Measurements from ENCODE around the gene CDKAL1.
"Not testable (repeated sequence)": the region's sequence is repeated elsewhere in the genome, so short reads cannot be mapped to it uniquely, and the experiment has no call there.

CDKAL1 gene

DNA sequence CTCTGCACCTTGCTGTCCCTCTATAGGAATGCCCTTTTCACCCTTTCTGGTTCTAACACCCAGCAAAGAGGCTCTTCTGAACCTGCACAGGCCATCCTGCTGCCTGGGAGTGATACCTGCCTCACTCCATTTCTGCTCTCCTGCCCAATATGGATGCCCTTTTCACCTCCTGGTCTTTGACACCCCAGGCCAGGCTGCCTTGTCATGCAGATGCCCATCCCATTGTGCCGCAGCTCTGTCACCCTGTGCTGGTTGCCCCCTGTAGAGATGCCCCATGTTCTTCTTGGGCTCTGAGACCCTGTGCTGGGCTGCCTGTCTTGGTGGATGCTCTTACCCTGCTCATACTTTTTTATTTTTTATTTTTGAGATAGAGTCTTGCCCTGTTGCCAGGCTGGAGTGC, 95.3 kb downstream of the CDKAL1 start:
- Histone ChIP-seq H3K9me3 (replicated peaks; ENCODE audit: low read length) (no peaks in the 10 kb centered on the region), H3K4me2 (ENCODE audit: low read length) (no peak overlapping the region), H3K9ac (ENCODE audit: low read depth, low read length) (no peak overlapping the region), H3K27me3 (ENCODE audit: control insufficient read depth, insufficient read depth, low read length) (no peaks in the 10 kb centered on the region), H3K36me3 (ENCODE audit: insufficient read depth, low read length) (no peaks in the 10 kb centered on the region), H3K4me3 (ENCODE audit: low read length) (no peak overlapping the region), H3K4me1 (ENCODE audit: control insufficient read depth, insufficient read depth, low read length) (no peaks in the 10 kb centered on the region)

DNA sequence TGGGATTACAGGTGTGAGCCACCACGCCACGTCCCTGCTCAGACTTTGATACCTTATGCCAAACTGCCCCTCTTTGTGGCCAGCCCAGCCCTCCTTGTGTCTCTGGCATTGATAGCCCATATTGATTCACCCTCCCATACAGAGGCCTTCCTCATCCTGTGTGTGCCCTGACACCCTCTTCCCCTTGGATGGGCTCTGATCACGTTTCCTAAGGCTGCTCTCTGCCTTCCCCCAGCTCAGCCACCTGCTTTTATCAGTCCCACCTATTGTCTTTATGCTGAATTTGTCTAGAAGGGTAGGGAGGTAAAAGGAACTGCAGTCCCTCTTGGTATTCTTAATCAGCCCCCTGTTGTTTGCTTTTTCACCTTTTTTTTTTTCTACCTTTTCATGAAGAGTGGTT, 95.9 kb downstream of the CDKAL1 start:
- Histone ChIP-seq H3K27me3 (ENCODE audit: control insufficient read depth, insufficient read depth, low read length) (no peaks in the 10 kb centered on the region), H3K4me2 (ENCODE audit: low read length) (no peak overlapping the region), H3K4me1 (ENCODE audit: control insufficient read depth, insufficient read depth, low read length) (no peaks in the 10 kb centered on the region), H3K36me3 (ENCODE audit: insufficient read depth, low read length) (no peaks in the 10 kb centered on the region), H3K9me3 (replicated peaks; ENCODE audit: low read length) (no peaks in the 10 kb centered on the region), H3K9ac (ENCODE audit: low read depth, low read length) (no peak overlapping the region), H3K4me3 (ENCODE audit: low read length) (no peak overlapping the region)

DNA sequence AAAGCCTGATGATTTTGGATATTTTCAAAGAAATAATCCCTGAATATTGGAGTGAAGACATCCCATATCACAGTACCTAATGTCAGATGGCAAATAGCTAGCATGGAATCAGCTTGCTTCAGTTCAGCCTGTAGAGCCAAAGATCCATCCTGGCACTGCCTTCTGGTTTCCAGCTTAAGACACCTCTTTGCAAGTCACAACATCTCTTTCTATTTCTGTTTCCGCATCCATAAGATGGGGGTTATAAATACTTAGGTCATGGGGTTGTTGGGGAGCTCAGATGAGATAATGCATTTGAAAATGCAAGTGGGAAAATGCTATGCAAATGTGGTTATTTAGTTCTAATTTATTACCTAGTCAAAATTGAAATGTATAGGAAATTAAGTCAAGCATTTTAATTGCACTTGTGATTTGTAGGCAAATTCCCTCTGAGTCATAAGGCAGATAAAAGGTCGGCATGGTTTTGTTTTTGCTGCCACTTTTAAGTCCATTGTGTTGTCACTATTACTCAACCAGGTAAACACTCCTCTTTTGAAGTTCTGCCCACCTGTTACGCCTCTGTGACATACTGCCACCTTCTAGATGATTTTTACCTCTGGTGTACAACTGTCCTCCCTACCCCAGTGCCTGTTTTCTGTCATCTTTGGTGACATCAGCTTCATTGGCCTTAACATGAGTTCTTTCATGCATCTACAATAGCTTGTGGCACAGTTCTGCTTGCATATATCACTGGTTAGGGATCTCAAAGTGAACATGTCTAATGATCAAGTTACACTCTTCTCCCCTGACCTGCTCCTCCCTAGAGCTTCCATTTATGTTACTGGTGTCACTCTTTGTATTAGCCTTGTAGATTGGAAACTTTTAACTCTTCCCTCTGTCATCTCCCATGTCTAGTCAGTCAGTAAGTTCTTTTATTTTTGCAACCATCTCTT, 96.6 kb downstream of the CDKAL1 start:
- no peaks in the 10 kb centered on the region for H3K9me3 ChIP-seq (replicated peaks; ENCODE audit: low read length)
- H3K4me3 ChIP-seq (ENCODE audit: low read length): no peak overlapping the region
- H3K4me2 ChIP-seq (ENCODE audit: low read length): no peak overlapping the region
- H3K36me3 ChIP-seq (ENCODE audit: insufficient read depth, low read length): no peaks in the 10 kb centered on the region
- no peaks in the 10 kb centered on the region for H3K27me3 ChIP-seq (ENCODE audit: control insufficient read depth, insufficient read depth, low read length)
- H3K4me1 ChIP-seq (ENCODE audit: control insufficient read depth, insufficient read depth, low read length): no peaks in the 10 kb centered on the region
- H3K9ac ChIP-seq (ENCODE audit: low read depth, low read length): no peak overlapping the region

DNA sequence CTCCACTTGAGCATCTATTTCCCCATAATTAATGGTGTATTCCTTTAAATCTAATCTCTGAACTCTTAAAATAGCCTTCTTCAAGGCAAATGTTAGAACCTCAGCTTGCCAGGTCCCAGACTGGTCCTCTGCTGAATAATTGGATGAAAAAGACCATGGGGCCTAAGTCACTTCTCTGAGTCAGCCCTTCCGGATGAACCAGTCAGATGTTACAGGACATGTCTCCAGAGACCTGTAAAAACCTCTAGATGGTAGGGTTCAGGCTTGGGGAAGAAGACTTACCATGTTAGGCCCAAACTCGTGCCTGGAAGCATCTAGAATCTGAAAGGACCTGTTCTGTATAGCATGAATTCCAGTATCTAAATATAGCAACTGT, 97.3 kb downstream of the CDKAL1 start:
- no peaks in the 10 kb centered on the region for H3K27me3 ChIP-seq (ENCODE audit: control insufficient read depth, insufficient read depth, low read length)
- H3K36me3 ChIP-seq (ENCODE audit: insufficient read depth, low read length): no peaks in the 10 kb centered on the region
- H3K9ac ChIP-seq (ENCODE audit: low read depth, low read length): no peak overlapping the region
- no peak overlapping the region for H3K4me3 ChIP-seq (ENCODE audit: low read length)
- no peaks in the 10 kb centered on the region for H3K9me3 ChIP-seq (replicated peaks; ENCODE audit: low read length)
- no peak overlapping the region for H3K4me2 ChIP-seq (ENCODE audit: low read length)
- no peaks in the 10 kb centered on the region for H3K4me1 ChIP-seq (ENCODE audit: control insufficient read depth, insufficient read depth, low read length)

DNA sequence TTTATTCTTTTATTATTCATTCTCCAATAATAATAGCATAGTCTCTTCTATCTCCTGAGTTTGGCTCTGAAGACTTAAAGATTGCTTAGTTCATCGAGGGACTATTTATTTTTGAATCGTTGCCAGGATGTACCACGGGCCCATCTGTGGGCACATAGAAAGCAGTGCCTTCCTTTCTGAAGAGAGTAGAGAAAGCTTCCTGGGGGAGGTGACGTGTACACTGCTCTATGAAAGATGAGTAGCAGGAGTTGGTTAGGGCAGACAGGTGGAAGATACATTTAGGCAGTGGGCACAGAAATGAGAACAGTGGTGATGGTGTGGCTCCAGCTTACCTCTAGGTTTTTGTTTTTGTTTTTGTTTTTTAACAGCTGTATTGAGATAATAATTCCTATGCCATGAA, 98.4 kb downstream of the CDKAL1 start:
- Histone ChIP-seq H3K36me3 (ENCODE audit: insufficient read depth, low read length) (no peaks in the 10 kb centered on the region), H3K4me1 (ENCODE audit: control insufficient read depth, insufficient read depth, low read length) (no peaks in the 10 kb centered on the region), H3K27me3 (ENCODE audit: control insufficient read depth, insufficient read depth, low read length) (no peaks in the 10 kb centered on the region), H3K4me2 (ENCODE audit: low read length) (no peak overlapping the region), H3K9ac (ENCODE audit: low read depth, low read length) (no peak overlapping the region), H3K4me3 (ENCODE audit: low read length) (no peak overlapping the region), H3K9me3 (replicated peaks; ENCODE audit: low read length) (no peaks in the 10 kb centered on the region)

DNA sequence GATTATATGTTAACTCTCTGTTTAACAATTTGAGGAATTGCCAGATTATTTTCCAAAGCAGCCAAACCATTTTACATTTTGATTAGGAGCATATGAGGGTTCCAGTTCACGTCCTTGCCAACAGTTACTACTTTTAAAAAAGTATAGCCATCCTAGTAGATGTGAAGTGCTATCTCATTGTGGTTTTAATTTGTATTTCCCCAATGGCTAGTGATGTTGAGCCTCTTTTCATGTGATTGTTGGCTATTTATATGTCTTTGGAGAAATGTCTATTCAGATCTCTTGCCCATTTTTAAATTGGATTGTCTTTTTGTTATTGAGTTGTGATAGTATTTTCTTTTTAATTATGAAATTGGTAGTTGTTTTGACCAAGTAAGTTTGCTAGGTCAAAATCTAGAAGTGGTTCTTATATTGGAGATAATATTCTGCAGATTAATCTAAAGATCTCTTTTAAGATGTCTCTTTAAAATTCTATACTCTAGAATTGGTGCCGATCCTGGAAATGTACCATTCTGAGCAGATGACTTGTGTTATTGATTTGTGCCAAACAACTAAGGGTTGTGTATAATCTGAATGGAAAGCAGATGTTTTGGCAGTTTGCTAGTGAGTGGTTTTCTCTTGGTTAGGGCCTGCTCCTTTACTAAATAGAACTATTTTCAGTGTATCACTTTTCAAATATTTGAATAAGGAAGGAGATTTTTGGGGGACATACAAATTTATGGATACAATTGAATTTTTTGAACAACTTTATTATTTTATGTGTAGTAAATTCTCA, 99.5 kb downstream of the CDKAL1 start:
- Histone ChIP-seq H3K9ac (ENCODE audit: low read depth, low read length) (no peak overlapping the region), H3K4me2 (ENCODE audit: low read length) (no peak overlapping the region), H3K9me3 (replicated peaks; ENCODE audit: low read length) (no peaks in the 10 kb centered on the region), H3K4me1 (ENCODE audit: control insufficient read depth, insufficient read depth, low read length) (no peaks in the 10 kb centered on the region), H3K36me3 (ENCODE audit: insufficient read depth, low read length) (no peaks in the 10 kb centered on the region), H3K4me3 (ENCODE audit: low read length) (no peak overlapping the region), H3K27me3 (ENCODE audit: control insufficient read depth, insufficient read depth, low read length) (no peaks in the 10 kb centered on the region)

DNA sequence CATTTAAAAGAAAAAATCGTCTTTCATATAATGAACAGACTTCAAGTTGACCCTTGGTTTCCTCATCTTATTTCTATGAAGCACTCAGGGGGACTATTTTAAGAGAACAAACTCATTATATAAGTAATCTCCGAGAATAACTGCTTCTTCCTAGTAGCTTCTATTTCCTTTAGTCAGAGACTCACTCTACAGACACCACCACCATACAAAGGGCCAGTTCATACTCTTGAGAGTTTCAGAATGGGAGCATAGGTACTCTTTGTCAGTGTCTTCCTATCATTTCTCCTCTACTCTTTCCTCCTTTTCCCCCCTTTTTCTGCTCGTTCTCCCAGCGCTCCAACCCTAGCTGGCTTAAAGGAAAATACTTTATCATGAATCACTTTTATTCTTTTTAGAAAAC, 104.9 kb downstream of the CDKAL1 start:
- H3K4me2 ChIP-seq (ENCODE audit: low read length): no peak overlapping the region
- no peak overlapping the region for H3K9ac ChIP-seq (ENCODE audit: low read depth, low read length)
- H3K9me3 ChIP-seq (replicated peaks; ENCODE audit: low read length): no peaks in the 10 kb centered on the region
- no peak overlapping the region for H3K4me3 ChIP-seq (ENCODE audit: low read length)
- H3K4me1 ChIP-seq (ENCODE audit: control insufficient read depth, insufficient read depth, low read length): no peaks in the 10 kb centered on the region
- H3K36me3 ChIP-seq (ENCODE audit: insufficient read depth, low read length): no peaks in the 10 kb centered on the region
- H3K27me3 ChIP-seq (ENCODE audit: control insufficient read depth, insufficient read depth, low read length): no peaks in the 10 kb centered on the region

DNA sequence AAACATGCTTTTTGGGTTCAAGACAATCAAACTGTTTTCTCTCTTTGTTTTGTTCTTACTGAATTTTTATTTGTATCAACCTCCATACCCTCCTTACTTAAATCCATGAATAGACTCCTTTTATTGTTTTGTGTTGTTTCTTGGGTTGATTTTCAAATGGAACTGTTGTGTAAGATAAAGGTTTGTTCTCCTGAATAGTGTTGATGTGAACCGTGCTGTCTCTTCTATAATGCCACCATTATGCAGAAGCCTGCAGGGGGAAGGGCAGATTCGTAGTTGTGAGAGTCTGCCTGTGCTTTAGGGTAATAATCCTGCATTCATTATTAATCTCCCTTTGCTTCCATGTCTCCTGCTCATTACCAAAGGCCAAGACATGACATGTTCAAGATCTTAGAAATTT, 105.9 kb downstream of the CDKAL1 start:
- peaks cover 6% of the 10 kb centered on the region for H3K4me1 ChIP-seq (ENCODE audit: control insufficient read depth, insufficient read depth, low read length)
- no peaks in the 10 kb centered on the region for H3K27me3 ChIP-seq (ENCODE audit: control insufficient read depth, insufficient read depth, low read length)
- no peak overlapping the region for H3K4me2 ChIP-seq (ENCODE audit: low read length)

DNA sequence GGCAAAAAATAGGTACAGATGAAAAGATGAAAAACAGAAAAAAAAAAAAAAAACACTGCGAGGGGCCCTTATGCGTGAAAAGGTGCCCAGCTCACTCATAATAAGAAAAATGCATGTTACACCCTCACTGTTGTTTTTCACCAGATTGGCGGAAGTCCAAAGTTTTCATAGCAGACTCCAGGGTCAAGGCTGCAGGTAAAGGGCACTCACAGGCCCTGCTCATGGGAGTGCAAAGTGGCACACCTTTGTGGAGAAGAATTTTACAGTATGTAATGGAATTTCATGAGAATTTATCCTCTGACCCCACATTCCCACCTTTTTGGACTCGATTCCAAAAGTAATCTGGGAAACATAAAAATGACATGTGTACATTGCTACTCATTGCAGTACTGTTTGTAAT, 108.2 kb downstream of the CDKAL1 start:
- no peak overlapping the region for H3K4me2 ChIP-seq (ENCODE audit: low read length)
- no peak overlapping the region for H3K9ac ChIP-seq (ENCODE audit: low read depth, low read length)
- H3K36me3 ChIP-seq (ENCODE audit: insufficient read depth, low read length): no peaks in the 10 kb centered on the region
- no peaks in the 10 kb centered on the region for H3K9me3 ChIP-seq (replicated peaks; ENCODE audit: low read length)
- H3K27me3 ChIP-seq (ENCODE audit: control insufficient read depth, insufficient read depth, low read length): no peaks in the 10 kb centered on the region
- H3K4me3 ChIP-seq (ENCODE audit: low read length): no peak overlapping the region
- peaks cover 8% of the 10 kb centered on the region for H3K4me1 ChIP-seq (ENCODE audit: control insufficient read depth, insufficient read depth, low read length)

More for the DNA sequence above, 105.9 kb downstream of the CDKAL1 start:
- Histone ChIP-seq H3K9ac (ENCODE audit: low read depth, low read length) (no peak overlapping the region), H3K36me3 (ENCODE audit: insufficient read depth, low read length) (no peaks in the 10 kb centered on the region), H3K4me3 (ENCODE audit: low read length) (no peak overlapping the region), H3K9me3 (replicated peaks; ENCODE audit: low read length) (no peaks in the 10 kb centered on the region)

DNA sequence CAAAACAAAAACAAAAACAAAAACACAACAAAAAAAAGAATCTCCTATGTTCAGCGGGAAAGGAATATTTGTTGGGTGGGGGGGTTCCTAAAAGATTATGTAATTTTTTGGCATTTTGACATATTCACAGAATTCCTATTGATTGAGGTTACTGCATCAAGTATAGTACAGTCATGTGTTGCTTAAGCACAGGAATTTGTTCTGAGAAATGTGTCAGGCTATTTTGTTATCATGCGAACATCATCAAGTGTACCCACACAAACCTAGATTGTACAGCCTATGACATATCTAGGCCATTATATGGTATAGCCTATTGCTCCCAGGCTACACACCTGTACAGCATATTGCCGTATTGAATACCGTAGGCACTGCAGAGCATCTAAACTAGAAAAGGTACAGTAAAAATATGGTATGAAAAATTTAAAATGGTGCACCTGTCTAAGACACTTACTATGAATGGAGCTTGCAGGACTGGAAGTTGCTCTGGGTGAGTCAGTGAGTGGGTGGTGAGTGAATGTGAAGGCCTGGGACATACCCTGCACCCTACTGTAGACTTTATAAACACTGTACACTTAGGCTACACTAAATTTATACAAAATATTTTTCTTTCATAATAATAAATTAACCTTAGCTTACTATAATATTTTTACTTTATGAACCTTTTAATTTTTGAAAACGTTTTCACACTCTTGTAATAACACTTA, 110.6 kb downstream of the CDKAL1 start:
- no peak overlapping the region for H3K9ac ChIP-seq (ENCODE audit: low read depth, low read length)
- no peak overlapping the region for H3K4me2 ChIP-seq (ENCODE audit: low read length)
- H3K36me3 ChIP-seq (ENCODE audit: insufficient read depth, low read length): no peaks in the 10 kb centered on the region
- H3K27me3 ChIP-seq (ENCODE audit: control insufficient read depth, insufficient read depth, low read length): no peaks in the 10 kb centered on the region
- no peaks in the 10 kb centered on the region for H3K9me3 ChIP-seq (replicated peaks; ENCODE audit: low read length)
- peaks cover 8% of the 10 kb centered on the region for H3K4me1 ChIP-seq (ENCODE audit: control insufficient read depth, insufficient read depth, low read length)
- no peak overlapping the region for H3K4me3 ChIP-seq (ENCODE audit: low read length)

DNA sequence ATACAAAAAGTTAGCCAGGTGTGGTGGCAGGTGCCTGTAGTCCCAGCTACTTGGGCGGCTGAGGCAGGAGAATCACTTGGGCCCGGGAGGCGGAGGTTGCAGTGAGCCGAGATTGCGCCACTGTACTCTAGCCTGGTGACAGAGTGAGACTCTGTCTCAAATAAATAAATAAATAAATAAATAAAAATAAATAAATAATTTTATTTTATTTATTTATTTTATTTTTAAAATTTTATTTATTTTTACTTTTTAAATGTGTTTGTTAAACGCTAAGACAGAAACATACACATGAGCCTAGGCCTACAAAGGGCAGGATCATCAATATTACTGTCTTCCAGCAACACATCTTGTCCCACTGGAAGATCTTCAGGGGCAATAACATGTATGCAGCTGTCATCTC, 111.3 kb downstream of the CDKAL1 start:
- not testable (repeated sequence) for H3K9me3 ChIP-seq (replicated peaks; ENCODE audit: low read length); H3K36me3 ChIP-seq (ENCODE audit: insufficient read depth, low read length); H3K9ac ChIP-seq (ENCODE audit: low read depth, low read length); H3K27me3 ChIP-seq (ENCODE audit: control insufficient read depth, insufficient read depth, low read length); H3K4me3 ChIP-seq (ENCODE audit: low read length); H3K4me2 ChIP-seq (ENCODE audit: low read length); H3K4me1 ChIP-seq (ENCODE audit: control insufficient read depth, insufficient read depth, low read length)
